NK-92 (cell line): ENCODE data around the gene CLSTN1.

Experiments used
- DNase-seq: peaks from one replicate; lab custom pipeline; 2025; ENCODE audit not compliant: unreplicated experiment; lab: John Stamatoyannopoulos, UW

Gene CLSTN1

GRCh38 chr1:9688599-9688998, 135.2 kb downstream of the CLSTN1 start:
- DNase-seq, result no peak

- DNase-seq, result no peak
These were observed 135.7 kb downstream of the CLSTN1 start for GRCh38 chr1:9687874-9688582.

- no peak for DNase-seq
These were observed 136.5 kb downstream of the CLSTN1 start for GRCh38 chr1:9687120-9687873.

- no peak for DNase-seq
These were observed 139.0 kb downstream of the CLSTN1 start for GRCh38 chr1:9684801-9685200.

GRCh38 chr1:9680828-9681227, 142.9 kb downstream of the CLSTN1 start:
- DNase-seq, result no peak

GRCh38 chr1:9680091-9680490, 143.7 kb downstream of the CLSTN1 start:
- no peak for DNase-seq
